ENCODE data around the gene CREB5.

DNA sequence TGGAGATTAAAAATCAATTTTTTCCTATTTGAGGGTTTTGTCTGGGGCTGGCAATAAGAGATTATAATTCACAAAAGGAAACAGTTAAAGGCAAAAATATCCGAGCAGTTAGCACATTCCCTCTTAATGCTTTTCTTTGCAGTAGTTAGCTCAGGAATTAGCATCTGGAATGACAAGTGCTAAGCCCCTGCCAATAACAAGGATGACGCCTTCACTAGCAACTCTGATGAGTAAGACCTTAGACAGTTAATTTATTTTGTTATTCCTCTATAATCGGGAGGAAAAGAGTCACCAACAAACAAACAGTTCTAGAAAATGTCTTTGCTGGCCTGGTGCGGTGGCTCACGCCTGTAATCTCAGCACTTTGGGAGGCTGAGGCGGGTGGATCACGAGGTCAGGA, 394.5 kb downstream of the CREB5 start:
- TF ChIP-seq POLR2AphosphoS5 (IDR thresholded peaks at IDR 0.05) = no peak
- TF ChIP-seq, protein P1, sequence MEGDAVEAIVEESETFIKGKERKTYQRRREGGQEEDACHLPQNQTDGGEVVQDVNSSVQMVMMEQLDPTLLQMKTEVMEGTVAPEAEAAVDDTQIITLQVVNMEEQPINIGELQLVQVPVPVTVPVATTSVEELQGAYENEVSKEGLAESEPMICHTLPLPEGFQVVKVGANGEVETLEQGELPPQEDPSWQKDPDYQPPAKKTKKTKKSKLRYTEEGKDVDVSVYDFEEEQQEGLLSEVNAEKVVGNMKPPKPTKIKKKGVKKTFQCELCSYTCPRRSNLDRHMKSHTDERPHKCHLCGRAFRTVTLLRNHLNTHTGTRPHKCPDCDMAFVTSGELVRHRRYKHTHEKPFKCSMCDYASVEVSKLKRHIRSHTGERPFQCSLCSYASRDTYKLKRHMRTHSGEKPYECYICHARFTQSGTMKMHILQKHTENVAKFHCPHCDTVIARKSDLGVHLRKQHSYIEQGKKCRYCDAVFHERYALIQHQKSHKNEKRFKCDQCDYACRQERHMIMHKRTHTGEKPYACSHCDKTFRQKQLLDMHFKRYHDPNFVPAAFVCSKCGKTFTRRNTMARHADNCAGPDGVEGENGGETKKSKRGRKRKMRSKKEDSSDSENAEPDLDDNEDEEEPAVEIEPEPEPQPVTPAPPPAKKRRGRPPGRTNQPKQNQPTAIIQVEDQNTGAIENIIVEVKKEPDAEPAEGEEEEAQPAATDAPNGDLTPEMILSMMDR (IDR thresholded peaks at IDR 0.05 in 8 of 11, conservative IDR thresholded peaks at IDR 0.05 in 3 of 11) = no peak
- no peak for TF ChIP-seq POLR2A (IDR thresholded peaks at IDR 0.05)

All from spleen (tissue), 7 donors.